K562 (cell line): Measurements from ENCODE around the gene XPA.

Experiments used
- CBX3 ChIP-seq, 2 experiments: IDR thresholded peaks; 1 replicate in 1 of 2; 2 replicates in 1 of 2; pipeline ENCODE4 v1.6.1; 2012; ENCODE audit warnings: inconsistent platforms in 2 of 2, low read length in 2 of 2, borderline replicate concordance in 1 of 2, control low read depth in 1 of 2
- EP300 ChIP-seq: IDR thresholded peaks from 2 replicates; pipeline ENCODE4 v1.6.1; 2012; ENCODE audit warnings: low read length, improper control_type of control experiment
- KDM1A ChIP-seq, 2 experiments: fragments of 450-650 bp; IDR thresholded peaks; 2 replicates each; pipeline ENCODE4 v1.6.1; 2016; ENCODE audit warnings: mild to moderate bottlenecking in 2 of 2
- NRF1 ChIP-seq, 2 experiments: fragments of 450-650 bp; IDR thresholded peaks in 1 of 2; conservative IDR thresholded peaks in 1 of 2; 2 replicates each; pipeline ENCODE4 v1.6.1; 2014; ENCODE audit warnings: mild to moderate bottlenecking in 2 of 2
- RAD21 ChIP-seq, 2 experiments: fragments of 250-450 bp in 1 of 2; fragments of 450-650 bp in 1 of 2; sonication (Bioruptor Pico) in 1 of 2; formaldehyde crosslinking in 1 of 2; IDR thresholded peaks in 1 of 2; conservative IDR thresholded peaks in 1 of 2; 2 replicates each; pipeline versions ENCODE4 v1.4.0 to v1.8.0; 2020 to 2022; ENCODE audit warnings: mild to moderate bottlenecking in 2 of 2, moderate library complexity in 1 of 2
- TARDBP ChIP-seq: fragments of 450-650 bp; IDR thresholded peaks from 2 replicates; pipeline ENCODE4 v1.6.1; 2016
- YY1 ChIP-seq, 3 experiments: IDR thresholded peaks; 2 replicates each; pipeline ENCODE4 v1.6.1; 2011; ENCODE audit warnings: low read length in 2 of 3, mild to moderate bottlenecking in 2 of 3, moderate library complexity in 2 of 3, borderline replicate concordance in 1 of 3, control low read depth in 1 of 3, low read depth in 1 of 3; ENCODE audit not compliant: insufficient read depth in 3 of 3, insufficient replicate concordance in 2 of 3, control insufficient read depth in 1 of 3, insufficient read length in 1 of 3; ENCODE audit errors: extremely low read depth in 1 of 3
- TF ChIP-seq, protein P1 (sequence below): IDR thresholded peaks from 3 replicates; pipeline ENCODE4 v1.6.1; 2011; ENCODE audit warnings: borderline replicate concordance, mild to moderate bottlenecking; ENCODE audit not compliant: insufficient read length, insufficient read depth
- TF ChIP-seq, protein P2 (sequence below): sonication (generic); formaldehyde crosslinking; IDR thresholded peaks from 2 replicates; pipeline ENCODE4 v1.8.0; 2022; ENCODE audit warnings: mild to moderate bottlenecking, missing genetic modification reagents

DNA sequence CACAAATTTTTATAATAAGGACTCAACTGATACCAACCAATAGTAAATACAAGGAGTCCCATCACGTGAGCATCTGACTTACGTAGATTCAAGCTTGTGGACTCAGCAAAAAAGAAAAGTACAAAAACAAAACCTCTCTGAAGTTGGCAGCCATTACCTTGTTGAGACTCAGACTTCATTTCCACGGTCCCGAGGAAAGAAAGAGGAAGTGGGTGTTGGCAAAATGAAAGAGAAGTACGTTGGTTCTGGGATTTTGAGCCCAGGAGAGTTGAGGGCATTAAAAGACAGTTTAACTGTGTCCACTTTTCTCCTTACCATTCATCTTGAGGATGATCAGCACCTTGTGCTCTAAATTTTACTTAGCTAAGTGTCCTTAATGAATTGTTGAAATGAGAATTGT lies 36.8 kb downstream of the XPA start:
- no peak for TF ChIP-seq EP300
- TF ChIP-seq, protein P1, sequence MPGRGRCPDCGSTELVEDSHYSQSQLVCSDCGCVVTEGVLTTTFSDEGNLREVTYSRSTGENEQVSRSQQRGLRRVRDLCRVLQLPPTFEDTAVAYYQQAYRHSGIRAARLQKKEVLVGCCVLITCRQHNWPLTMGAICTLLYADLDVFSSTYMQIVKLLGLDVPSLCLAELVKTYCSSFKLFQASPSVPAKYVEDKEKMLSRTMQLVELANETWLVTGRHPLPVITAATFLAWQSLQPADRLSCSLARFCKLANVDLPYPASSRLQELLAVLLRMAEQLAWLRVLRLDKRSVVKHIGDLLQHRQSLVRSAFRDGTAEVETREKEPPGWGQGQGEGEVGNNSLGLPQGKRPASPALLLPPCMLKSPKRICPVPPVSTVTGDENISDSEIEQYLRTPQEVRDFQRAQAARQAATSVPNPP: no peak
- no peak for TF ChIP-seq KDM1A (IDR thresholded peaks at IDR 0.05)
- no peak for TF ChIP-seq NRF1 (conservative IDR thresholded peaks at IDR 0.05 in 1 of 2, IDR thresholded peaks at IDR 0.05 in 1 of 2)
- no peak for TF ChIP-seq CBX3 (IDR thresholded peaks at IDR 0.05; ENCODE audit: borderline replicate concordance in 1 of 2, low read length in 2 of 2)
- no peak for TF ChIP-seq RAD21 (CRISPR knock-in tag; conservative IDR thresholded peaks at IDR 0.05 in 1 of 2, IDR thresholded peaks at IDR 0.05 in 1 of 2)
- TF ChIP-seq YY1 (IDR thresholded peaks at IDR 0.05; ENCODE audit: borderline replicate concordance in 1 of 3, control insufficient read depth in 1 of 3, extremely low read depth in 1 of 3, insufficient read depth in 3 of 3, insufficient read length in 1 of 3, insufficient replicate concordance in 2 of 3, low read depth in 1 of 3, low read length in 2 of 3): no peak
- TF ChIP-seq, protein P2, sequence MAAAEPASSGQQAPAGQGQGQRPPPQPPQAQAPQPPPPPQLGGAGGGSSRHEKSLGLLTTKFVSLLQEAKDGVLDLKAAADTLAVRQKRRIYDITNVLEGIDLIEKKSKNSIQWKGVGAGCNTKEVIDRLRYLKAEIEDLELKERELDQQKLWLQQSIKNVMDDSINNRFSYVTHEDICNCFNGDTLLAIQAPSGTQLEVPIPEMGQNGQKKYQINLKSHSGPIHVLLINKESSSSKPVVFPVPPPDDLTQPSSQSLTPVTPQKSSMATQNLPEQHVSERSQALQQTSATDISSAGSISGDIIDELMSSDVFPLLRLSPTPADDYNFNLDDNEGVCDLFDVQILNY: no peak
- no peak for TF ChIP-seq TARDBP
